ENCODE results near the gene IFNA21. TPM values are rescaled to one million over a fixed set of nuclear protein-coding genes. Genes with fewer than 3 reads are reported as not detected.

The IFNA21 gene
- total and polyA plus RNA-seq, 2 of the 4 experiments (the other 2 are of a cell fraction), result not detected

DNA sequence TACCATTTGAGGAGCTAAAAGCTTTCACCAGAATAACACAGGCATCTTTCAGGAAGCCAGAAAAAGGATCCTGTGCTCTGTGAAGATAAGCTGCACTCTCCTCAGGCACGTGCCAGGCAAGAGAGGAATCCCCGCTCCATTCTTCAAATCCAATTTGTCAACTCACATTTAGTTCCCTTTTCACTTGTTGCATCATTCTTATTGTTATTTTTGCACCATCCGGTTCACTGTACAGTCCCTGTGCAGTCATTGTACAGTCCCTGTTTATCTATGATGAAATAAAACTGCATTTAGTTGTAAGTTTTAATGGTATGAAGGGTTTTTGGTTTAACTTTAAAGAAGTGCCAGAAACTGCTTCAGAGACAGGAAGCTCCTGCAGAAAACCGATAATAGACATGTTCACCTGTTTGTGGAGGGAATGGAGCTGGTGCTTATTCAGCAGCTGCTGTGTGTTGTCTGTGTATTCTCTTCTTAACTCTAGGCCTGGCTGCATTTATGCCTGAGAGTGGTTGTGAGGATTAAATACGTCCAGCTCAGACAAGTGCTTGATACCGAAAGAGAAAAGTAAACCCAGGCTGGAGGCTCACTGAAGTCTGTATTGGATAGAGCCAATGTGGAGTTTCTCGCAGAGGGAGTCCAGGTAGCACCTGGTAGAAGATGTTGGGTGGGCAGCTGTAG, 47.2 kb downstream of the IFNA21 start:
- Histone ChIP-seq H2AK9ac (replicated peaks; ENCODE audit: low read depth, low read length, poor library complexity) (no peak overlapping the region), H3K4me1 (ENCODE audit: control insufficient read depth, insufficient read depth, low read length) (no peaks in the 10 kb centered on the region), H3K4ac (ENCODE audit: low read depth, low read length) (no peak overlapping the region), H3K27ac (ENCODE audit: insufficient read depth, low read length) (no peak overlapping the region), H3K79me1 (ENCODE audit: low read depth in 1 of 2, low read length in 2 of 2) (no peaks in the 10 kb centered on the region), H4K5ac (ENCODE audit: low read depth, low read length) (no peak overlapping the region), H3K4me3 (ENCODE audit: insufficient read depth, low read depth, low read length) (no peak overlapping the region), H3K9me3 (ENCODE audit: control insufficient read depth, insufficient read depth, low read length) (no peaks in the 10 kb centered on the region), H4K20me1 (ENCODE audit: insufficient read depth, low read length) (no peaks in the 10 kb centered on the region), H2BK15ac (ENCODE audit: low read depth, low read length) (no peak overlapping the region), H4K8ac (ENCODE audit: low read depth in 2 of 2, low read length in 2 of 2) (no peak overlapping the region), H3K23ac (ENCODE audit: low read depth, low read length) (no peak overlapping the region), H3K9ac (ENCODE audit: low read depth, low read length) (no peak overlapping the region), H2BK120ac (ENCODE audit: low read depth, low read length) (no peak overlapping the region), H3K9me1 (ENCODE audit: insufficient read depth, low read length) (no peaks in the 10 kb centered on the region), H2AK5ac (ENCODE audit: low read depth, low read length) (no peak overlapping the region), H3K56ac (ENCODE audit: extremely low read depth, insufficient read depth, low read length) (no peak overlapping the region), H2BK5ac (ENCODE audit: low read depth, low read length, poor library complexity, severe bottlenecking) (no peak overlapping the region), H2BK20ac (ENCODE audit: low read depth, low read length) (no peak overlapping the region), H3K18ac (ENCODE audit: low read depth, low read length) (no peak overlapping the region), H4K91ac (ENCODE audit: insufficient read depth, low read depth, low read length) (no peak overlapping the region), H3K27me3 (ENCODE audit: control insufficient read depth, insufficient read depth, low read length) (peaks cover 5% of the 10 kb centered on the region), H3K14ac (replicated peaks; ENCODE audit: low read depth, low read length) (no peak overlapping the region), H3K36me3 (ENCODE audit: control insufficient read depth, insufficient read depth, low read length) (no peaks in the 10 kb centered on the region), H3K4me2 (ENCODE audit: low read depth, low read length) (no peak overlapping the region), H2AFZ (replicated peaks; ENCODE audit: low read length, poor library complexity) (no peak overlapping the region)
- TF ChIP-seq CEBPB (IDR thresholded peaks at IDR 0.05; ENCODE audit: low read depth, low read length) (0 out of 2 replicates have a peak, but pooled peaks have one; percentile 17), RFX5 (IDR thresholded peaks at IDR 0.05; ENCODE audit: low read depth, low read length) (no peak)
- no TSS peak for BruUV-seq (replicated peaks)
- CTCF ChIA-PET, result no interaction called here
- DNase-seq (no peak), ATAC-seq (ENCODE audit: low read depth) (no peak)
- WGBS, 2 experiments (ENCODE audit: extremely low coverage in 2 of 2, insufficient read length in 1 of 2), result 89% methylated on average over 2 of the region's 7 CpGs; no CpG with 5 or more reads in 1 of the 2 experiments
- dilution Hi-C loops (cut with HindIII; ENCODE audit: low sequenced_read_pairs, unreplicated experiment) (no loop called here), intact Hi-C loops (cut with micrococcal nuclease) (no loop called here), in situ Hi-C loops (cut with MboI; ENCODE audit: low sequenced_read_pairs) (loop anchor here (10.0 to 25.0 kb wide), 3 partner anchors 764 to 1194 kb away; no protein-coding TSS in a partner anchor)
- POLR2A ChIA-PET (ENCODE audit: unreplicated experiment), result no interaction called here

Small RNA genes lying within 50 kb of the gene (microRNA-seq; reads per million reads assigned to microRNA genes)
- gene RF00019 (ENCODE audit: insufficient read depth, insufficient read length), result not detected

Small RNA genes lying within 50 kb of the gene (small RNA-seq; reads per million reads assigned to genes)
- gene RF00019, result 0 reads per million in 5 experiments

Other genes with a start within 250 kb of the IFNA21 start
- 2.2 and 2.8 TPM in 2 replicates for gene HACD4, start 135.0 kb downstream of the IFNA21 start, total RNA-seq (2012; rRNA removed)
- 1.5 and 1.9 TPM in 2 replicates for gene HACD4, start 135.0 kb downstream of the IFNA21 start, polyA plus RNA-seq (2012; rRNA removed)
- gene IFNB1, start 88.7 kb downstream of the IFNA21 start, total RNA-seq (2012; rRNA removed), result not detected in 2 replicates
- gene IFNB1, start 88.7 kb downstream of the IFNA21 start, polyA plus RNA-seq (2012; rRNA removed), result not detected in 2 replicates
- gene IFNW1, start 24.8 kb downstream of the IFNA21 start, total RNA-seq (2012; rRNA removed), result not detected in 2 replicates
- gene IFNW1, start 24.8 kb downstream of the IFNA21 start, polyA plus RNA-seq (2012; rRNA removed), result not detected in 2 replicates
- not detected in 2 replicates for gene IFNA4, start 20.9 kb upstream of the IFNA21 start, total RNA-seq (2012; rRNA removed)
- not detected in 2 replicates for gene IFNA4, start 20.9 kb upstream of the IFNA21 start, polyA plus RNA-seq (2012; rRNA removed)
- not detected in 2 replicates for gene IFNA7, start 35.5 kb upstream of the IFNA21 start, total RNA-seq (2012; rRNA removed)
- gene IFNA7, start 35.5 kb upstream of the IFNA21 start, polyA plus RNA-seq (2012; rRNA removed), result not detected in 2 replicates
- not detected in 2 replicates for gene IFNA10, start 40.5 kb upstream of the IFNA21 start, total RNA-seq (2012; rRNA removed)
- gene IFNA10, start 40.5 kb upstream of the IFNA21 start, polyA plus RNA-seq (2012; rRNA removed), result not detected in 2 replicates
- gene IFNA16, start 50.7 kb upstream of the IFNA21 start, total RNA-seq (2012; rRNA removed), result not detected in 2 replicates
- not detected in 2 replicates for gene IFNA16, start 50.7 kb upstream of the IFNA21 start, polyA plus RNA-seq (2012; rRNA removed)
- gene IFNA17, start 61.6 kb upstream of the IFNA21 start, total RNA-seq (2012; rRNA removed), result not detected in 2 replicates
- not detected in 2 replicates for gene IFNA17, start 61.6 kb upstream of the IFNA21 start, polyA plus RNA-seq (2012; rRNA removed)
- not detected in 2 replicates for gene IFNA14, start 73.3 kb upstream of the IFNA21 start, total RNA-seq (2012; rRNA removed)
- gene IFNA14, start 73.3 kb upstream of the IFNA21 start, polyA plus RNA-seq (2012; rRNA removed), result not detected in 2 replicates
- not detected in 2 replicates for gene IFNA5, start 138.7 kb upstream of the IFNA21 start, total RNA-seq (2012; rRNA removed)
- gene IFNA5, start 138.7 kb upstream of the IFNA21 start, polyA plus RNA-seq (2012; rRNA removed), result not detected in 2 replicates
- gene KLHL9, start 168.7 kb upstream of the IFNA21 start, total RNA-seq (2012; rRNA removed), result 46.4 and 68.6 TPM in 2 replicates
- gene KLHL9, start 168.7 kb upstream of the IFNA21 start, polyA plus RNA-seq (2012; rRNA removed), result 10.2 and 12.9 TPM in 2 replicates
- gene IFNA6, start 184.2 kb upstream of the IFNA21 start, total RNA-seq (2012; rRNA removed), result not detected in 2 replicates
- not detected in 2 replicates for gene IFNA6, start 184.2 kb upstream of the IFNA21 start, polyA plus RNA-seq (2012; rRNA removed)
- gene IFNA13, start 201.4 kb upstream of the IFNA21 start, total RNA-seq (2012; rRNA removed), result not detected in 2 replicates
- gene IFNA13, start 201.4 kb upstream of the IFNA21 start, polyA plus RNA-seq (2012; rRNA removed), result not detected in 2 replicates
- gene IFNA2, start 218.7 kb upstream of the IFNA21 start, total RNA-seq (2012; rRNA removed), result not detected in 2 replicates
- gene IFNA2, start 218.7 kb upstream of the IFNA21 start, polyA plus RNA-seq (2012; rRNA removed), result not detected in 2 replicates
- not detected in 2 replicates for gene IFNA8, start 242.5 kb upstream of the IFNA21 start, total RNA-seq (2012; rRNA removed)
- gene IFNA8, start 242.5 kb upstream of the IFNA21 start, polyA plus RNA-seq (2012; rRNA removed), result not detected in 2 replicates